H9 (cell line): ENCODE results near the gene TUFT1. TPM values are rescaled to one million over a fixed set of nuclear protein-coding genes. Genes with fewer than 3 reads are reported as not detected.

ENCODE experiments used
- DNase-seq: peaks from one replicate; pipeline ENCODE4 v3.0.0-alpha.2; 2017
- H2AFZ ChIP-seq: one replicate; pipeline ENCODE4 v1.6.1; 2013; ENCODE audit warnings: mild to moderate bottlenecking, low read length, control low read depth, moderate library complexity
- H2AK5ac ChIP-seq: 2 replicates; pipeline ENCODE4 v1.6.1; 2013; ENCODE audit warnings: low read length, control low read depth, mixed read lengths; ENCODE audit not compliant: insufficient read length
- H2BK120ac ChIP-seq: one replicate; pipeline ENCODE4 v1.6.1; 2013; ENCODE audit warnings: low read depth, mild to moderate bottlenecking, low read length, control low read depth, inconsistent platforms; ENCODE audit not compliant: poor library complexity, severe bottlenecking
- H2BK12ac ChIP-seq: 2 replicates; pipeline ENCODE4 v1.6.1; 2013; ENCODE audit warnings: low read length, control low read depth, mixed read lengths, low read depth; ENCODE audit not compliant: insufficient read length
- H2BK15ac ChIP-seq: 2 replicates; pipeline ENCODE4 v1.6.1; 2013; ENCODE audit warnings: low read depth, low read length, control low read depth
- H2BK20ac ChIP-seq: one replicate; pipeline ENCODE4 v1.6.1; 2013; ENCODE audit warnings: low read depth, mild to moderate bottlenecking, low read length, control low read depth, inconsistent platforms; ENCODE audit not compliant: poor library complexity, severe bottlenecking
- H2BK5ac ChIP-seq: 2 replicates; pipeline ENCODE4 v1.6.1; 2013; ENCODE audit warnings: low read length, control low read depth, mixed read lengths; ENCODE audit not compliant: insufficient read length
- H3K14ac ChIP-seq: 2 replicates; pipeline ENCODE4 v1.6.1; 2013; ENCODE audit warnings: low read length, control low read depth; ENCODE audit not compliant: insufficient read depth
- H3K18ac ChIP-seq: 2 replicates; pipeline ENCODE4 v1.6.1; 2013; ENCODE audit warnings: low read depth, mild to moderate bottlenecking, mixed read lengths, low read length, control low read depth; ENCODE audit not compliant: insufficient read length
- H3K23ac ChIP-seq: 2 replicates; pipeline ENCODE4 v1.6.1; 2013; ENCODE audit warnings: low read length, control low read depth, mixed read lengths, low read depth; ENCODE audit not compliant: insufficient read length
- H3K23me2 ChIP-seq: 2 replicates; pipeline ENCODE4 v1.6.1; 2013; ENCODE audit warnings: low read depth, mild to moderate bottlenecking, mixed read lengths, low read length, control low read depth; ENCODE audit not compliant: insufficient read length, poor library complexity, severe bottlenecking
- H3K27ac ChIP-seq: 2 replicates; pipeline ENCODE4 v1.5.1; 2013; ENCODE audit warnings: low read length, control low read depth, mixed read lengths, low read depth; ENCODE audit not compliant: insufficient read length
- H3K27me3 ChIP-seq: 2 replicates; pipeline ENCODE4 v1.6.1; 2013; ENCODE audit warnings: low read length, control low read depth, inconsistent platforms; ENCODE audit not compliant: insufficient read depth
- H3K4ac ChIP-seq: 2 replicates; pipeline ENCODE4 v1.6.1; 2013; ENCODE audit warnings: low read depth, mild to moderate bottlenecking, control low read depth, inconsistent platforms, low read length, moderate library complexity
- H3K4me1 ChIP-seq: 2 replicates; pipeline ENCODE4 v1.6.1; 2013; ENCODE audit warnings: low read length, control low read depth, inconsistent platforms; ENCODE audit not compliant: insufficient read depth
- H3K4me2 ChIP-seq: 2 replicates; pipeline ENCODE4 v1.6.1; 2013; ENCODE audit warnings: low read length, control low read depth, mixed read lengths; ENCODE audit not compliant: insufficient read length, insufficient read depth
- H3K56ac ChIP-seq: 2 replicates; pipeline ENCODE4 v1.6.1; 2013; ENCODE audit warnings: low read depth, mild to moderate bottlenecking, mixed read lengths, low read length, control low read depth; ENCODE audit not compliant: insufficient read length
- H3K79me1 ChIP-seq: 2 replicates; pipeline ENCODE4 v1.6.1; 2013; ENCODE audit warnings: low read depth, mild to moderate bottlenecking, moderate library complexity, low read length, control low read depth, inconsistent platforms; ENCODE audit not compliant: insufficient read depth, poor library complexity, severe bottlenecking
- H3K79me2 ChIP-seq: 2 replicates; pipeline ENCODE4 v1.6.1; 2013; ENCODE audit warnings: low read length, control low read depth, inconsistent platforms; ENCODE audit not compliant: insufficient read depth
- H3K9ac ChIP-seq: 2 replicates; pipeline ENCODE4 v1.6.1; 2013; ENCODE audit warnings: low read length, control low read depth, mixed read lengths; ENCODE audit not compliant: insufficient read length; ENCODE audit errors: extremely low read depth
- H3K9me3 ChIP-seq: one replicate; pipeline ENCODE4 v1.6.1; 2013; ENCODE audit warnings: low read depth, low read length, inconsistent platforms; ENCODE audit not compliant: control insufficient read depth
- H3T11ph ChIP-seq: one replicate; pipeline ENCODE4 v1.6.1; 2013; ENCODE audit warnings: mild to moderate bottlenecking, low read length, control low read depth, inconsistent platforms
- H4K20me1 ChIP-seq: one replicate; pipeline ENCODE4 v1.6.1; 2013; ENCODE audit not compliant: control insufficient read depth, insufficient read length, insufficient read depth
- H4K5ac ChIP-seq: 2 replicates; pipeline ENCODE4 v1.6.1; 2013; ENCODE audit warnings: low read depth, mild to moderate bottlenecking, mixed read lengths, low read length, control low read depth; ENCODE audit not compliant: insufficient read length
- H4K8ac ChIP-seq: replicated peaks from 2 replicates; pipeline ENCODE4 v1.6.1; 2013; ENCODE audit warnings: low read length, control low read depth, mixed read lengths, low read depth; ENCODE audit not compliant: insufficient read length
- H4K91ac ChIP-seq: 2 replicates; pipeline ENCODE4 v1.6.1; 2013; ENCODE audit warnings: low read depth, mild to moderate bottlenecking, moderate library complexity, mixed read lengths, low read length, control low read depth; ENCODE audit not compliant: insufficient read length
- H3K27ac Mint-ChIP-seq, 3 experiments: 2 replicates in 2 of 3; 3 replicates in 1 of 3; pipeline ENCODE4 v1.8.0; 2020 to 2021; ENCODE audit warnings: mixed read lengths in 3 of 3, mild to moderate bottlenecking in 1 of 3, moderate library complexity in 1 of 3
- H3K27me3 Mint-ChIP-seq: 2 replicates; pipeline ENCODE4 v1.8.0; 2021; ENCODE audit warnings: low read depth, mild to moderate bottlenecking, moderate library complexity, mixed read lengths
- H3K36me3 Mint-ChIP-seq, 3 experiments: 2 replicates in 2 of 3; 3 replicates in 1 of 3; pipeline ENCODE4 v1.8.0; 2020 to 2021; ENCODE audit warnings: low read depth in 3 of 3, mixed read lengths in 3 of 3; ENCODE audit not compliant: insufficient read depth in 1 of 3
- H3K4me1 Mint-ChIP-seq, 2 experiments: 2 replicates each; pipeline ENCODE4 v1.8.0; 2020; ENCODE audit warnings: mixed read lengths in 2 of 2
- H3K4me3 Mint-ChIP-seq, 2 experiments: 2 replicates in 1 of 2; 3 replicates in 1 of 2; pipeline ENCODE4 v1.8.0; 2020 to 2021; ENCODE audit warnings: mild to moderate bottlenecking in 2 of 2, mixed read lengths in 2 of 2, moderate library complexity in 1 of 2
- H3K9me3 Mint-ChIP-seq, 2 experiments: 2 replicates in 1 of 2; 3 replicates in 1 of 2; pipeline ENCODE4 v1.8.0; 2020; ENCODE audit warnings: mild to moderate bottlenecking in 2 of 2, mixed read lengths in 2 of 2, moderate library complexity in 1 of 2
- CTCF ChIP-seq: fragments of 200-600 bp; sonication (generic); conservative IDR thresholded peaks from 3 replicates; pipeline ENCODE4 v1.8.0; 2021; ENCODE audit warnings: antibody characterized with exemption, mild to moderate bottlenecking
- WGBS: extraction: QIAGEN DNeasy Blood & Tissue Kit; methylation state at CpG from one replicate; pipeline ENCODE4 v1.1.7; 2013; ENCODE audit warnings: missing lambda C conversion rate, low lambda C conversion rate, mixed read lengths; ENCODE audit not compliant: insufficient read length; ENCODE audit errors: extremely low coverage; 5-methylcytosine and 5-hydroxymethylcytosine counted together
- total RNA-seq: library from RNA; stranded (reverse); gene quantifications from 2 replicates; pipeline ENCODE4 v1.2.1, GENCODE V29; 2021

Gene TUFT1
- total RNA-seq, 1 experiment from 2014 or later: 6.2 TPM

DNA sequence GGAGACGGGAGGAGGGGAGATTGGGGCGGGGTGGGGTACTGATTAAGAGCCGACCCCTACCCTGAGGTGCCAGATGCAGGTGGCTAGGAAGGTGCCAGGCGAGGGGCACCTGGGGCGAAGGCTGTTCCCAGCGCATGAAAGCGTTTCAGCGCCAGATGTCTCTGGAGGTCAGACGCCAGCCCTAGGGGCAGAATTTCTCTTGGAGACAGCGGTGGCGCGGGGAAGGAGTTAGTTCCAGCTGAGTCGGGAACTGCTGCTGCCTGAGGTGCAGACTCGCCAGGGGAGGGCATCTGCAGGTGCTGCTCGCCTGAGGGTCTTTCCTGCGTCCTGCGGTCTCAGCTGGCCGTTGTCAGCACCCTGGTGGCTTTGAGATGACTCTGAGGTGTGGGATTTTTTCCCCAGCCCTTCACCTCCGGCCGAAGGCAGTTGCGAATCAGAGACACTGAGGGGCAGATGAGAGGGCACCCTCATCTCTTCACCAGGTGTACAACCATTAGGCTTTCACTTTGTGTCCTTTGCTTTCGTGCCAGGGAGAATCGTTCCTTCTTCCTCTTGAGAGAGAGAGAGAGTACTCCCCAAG is 28.4 kb upstream of the TUFT1 start:
- Histone ChIP-seq H4K5ac (no peak overlapping the region), H4K20me1 (no peaks in the 10 kb centered on the region), H3K23ac (no peak overlapping the region), H3K27me3 (no peaks in the 10 kb centered on the region), H3K79me1 (no peaks in the 10 kb centered on the region), H3K9ac (peak overlapping the region; percentile 48), H3K9me3 (no peaks in the 10 kb centered on the region), H4K8ac (no peak overlapping the region), H3K14ac (peak overlapping the region; percentile 77), H2BK20ac (no peak overlapping the region), H2BK15ac (no peak overlapping the region), H3K4ac (no peak overlapping the region), H3K79me2 (no peaks in the 10 kb centered on the region), H3K23me2 (peaks cover 21% of the 10 kb centered on the region), H2BK12ac (no peak overlapping the region), H2BK120ac (no peak overlapping the region), H3K56ac (no peak overlapping the region), H3K27ac (no peak overlapping the region), H2AK5ac (no peak overlapping the region), H2AFZ (no peak overlapping the region), H2BK5ac (no peak overlapping the region), H3K18ac (peak overlapping the region; percentile 45), H3K4me1 (peaks cover 15% of the 10 kb centered on the region; the same call in 1 of the 2 replicates), H3T11ph (no peak overlapping the region), H4K91ac (no peak overlapping the region), H3K4me2 (peak overlapping the region; percentile 76)
- 0 out of 3 replicates have a peak, but pooled peaks have one; percentile 9 for TF ChIP-seq CTCF
- Mint-ChIP-seq H3K4me1 (peaks cover 46 to 48% of the 10 kb centered on the region in 2 experiments), H3K36me3 (no peaks in the 10 kb centered on the region; a peak in 3 of 7 replicates), H3K27ac (peak overlapping the region in 2 of 3 experiments; percentile 72 to 91; a peak in 4 of 7 replicates), H3K9me3 (no peaks in the 10 kb centered on the region), H3K27me3 (no peaks in the 10 kb centered on the region), H3K4me3 (peak overlapping the region; percentile 89 to 91)
- peak; percentile 73 for DNase-seq
- no CpG with 5 or more reads among the region's 23 CpGs for WGBS
